Measurements from ENCODE around the gene SFRP2. TPM values are rescaled to one million over a fixed set of nuclear protein-coding genes. Genes with fewer than 3 reads are reported as not detected.

Gene SFRP2
- total and polyA plus RNA-seq, 4 donors = 0.08 to 0.09 TPM; not detected in 2

DNA sequence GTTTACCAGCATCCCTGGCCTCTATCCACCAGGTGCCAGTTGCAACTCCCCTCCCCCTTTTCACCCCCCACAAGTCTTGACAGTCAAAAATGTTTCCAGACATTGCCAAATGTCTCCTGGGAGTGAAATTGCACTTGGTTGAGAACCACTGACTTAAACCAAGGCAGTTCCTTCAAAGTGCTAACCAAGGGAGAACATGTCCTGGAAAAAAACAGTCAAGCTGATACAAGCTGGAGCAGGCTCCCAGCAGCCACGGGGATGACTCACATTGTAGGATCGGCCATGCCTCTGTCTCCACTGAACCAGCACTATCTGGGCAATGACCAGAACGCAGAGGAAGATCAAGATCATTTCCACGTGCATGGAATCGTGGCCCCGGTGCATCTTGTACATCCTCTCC, 40.5 kb downstream of the SFRP2 start:
- H3K27me3 ChIP-seq (ENCODE audit: control insufficient read depth in 4 of 4, insufficient read depth in 4 of 4, low read length in 3 of 4) = no peaks in the 10 kb centered on the region
- no peaks in the 10 kb centered on the region for H3K36me3 ChIP-seq (ENCODE audit: control insufficient read depth in 4 of 4, insufficient read depth in 3 of 4, low read depth in 1 of 4, low read length in 3 of 4)
- TF ChIP-seq EGR1 (IDR thresholded peaks at IDR 0.05; ENCODE audit: low read depth in 2 of 2) (no peak), HNF4G (IDR thresholded peaks at IDR 0.05) (no peak)
- TF ChIP-seq, protein P1, sequence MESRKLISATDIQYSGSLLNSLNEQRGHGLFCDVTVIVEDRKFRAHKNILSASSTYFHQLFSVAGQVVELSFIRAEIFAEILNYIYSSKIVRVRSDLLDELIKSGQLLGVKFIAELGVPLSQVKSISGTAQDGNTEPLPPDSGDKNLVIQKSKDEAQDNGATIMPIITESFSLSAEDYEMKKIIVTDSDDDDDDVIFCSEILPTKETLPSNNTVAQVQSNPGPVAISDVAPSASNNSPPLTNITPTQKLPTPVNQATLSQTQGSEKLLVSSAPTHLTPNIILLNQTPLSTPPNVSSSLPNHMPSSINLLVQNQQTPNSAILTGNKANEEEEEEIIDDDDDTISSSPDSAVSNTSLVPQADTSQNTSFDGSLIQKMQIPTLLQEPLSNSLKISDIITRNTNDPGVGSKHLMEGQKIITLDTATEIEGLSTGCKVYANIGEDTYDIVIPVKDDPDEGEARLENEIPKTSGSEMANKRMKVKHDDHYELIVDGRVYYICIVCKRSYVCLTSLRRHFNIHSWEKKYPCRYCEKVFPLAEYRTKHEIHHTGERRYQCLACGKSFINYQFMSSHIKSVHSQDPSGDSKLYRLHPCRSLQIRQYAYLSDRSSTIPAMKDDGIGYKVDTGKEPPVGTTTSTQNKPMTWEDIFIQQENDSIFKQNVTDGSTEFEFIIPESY (IDR thresholded peaks at IDR 0.05) = no peak
- WGBS = 76% methylated on average over 6 of the region's 6 CpGs
- no peaks in the 10 kb centered on the region for H3K9me3 ChIP-seq (ENCODE audit: control insufficient read depth in 4 of 4, low read length in 3 of 4)
- no peak overlapping the region for H3K9ac ChIP-seq (ENCODE audit: low read depth in 1 of 2, low read length in 2 of 2)
- no peak overlapping the region for H3K4me3 ChIP-seq (ENCODE audit: low read depth in 1 of 3, low read length in 3 of 3)
- H3K27ac ChIP-seq (ENCODE audit: low read depth in 1 of 2, low read length in 2 of 2) = no peak overlapping the region
- no peak for DNase-seq (ENCODE audit: low spot score)
- no peaks in the 10 kb centered on the region for H3K4me1 ChIP-seq (ENCODE audit: control insufficient read depth in 4 of 4, insufficient read depth in 4 of 4, low read length in 3 of 4)

DNA sequence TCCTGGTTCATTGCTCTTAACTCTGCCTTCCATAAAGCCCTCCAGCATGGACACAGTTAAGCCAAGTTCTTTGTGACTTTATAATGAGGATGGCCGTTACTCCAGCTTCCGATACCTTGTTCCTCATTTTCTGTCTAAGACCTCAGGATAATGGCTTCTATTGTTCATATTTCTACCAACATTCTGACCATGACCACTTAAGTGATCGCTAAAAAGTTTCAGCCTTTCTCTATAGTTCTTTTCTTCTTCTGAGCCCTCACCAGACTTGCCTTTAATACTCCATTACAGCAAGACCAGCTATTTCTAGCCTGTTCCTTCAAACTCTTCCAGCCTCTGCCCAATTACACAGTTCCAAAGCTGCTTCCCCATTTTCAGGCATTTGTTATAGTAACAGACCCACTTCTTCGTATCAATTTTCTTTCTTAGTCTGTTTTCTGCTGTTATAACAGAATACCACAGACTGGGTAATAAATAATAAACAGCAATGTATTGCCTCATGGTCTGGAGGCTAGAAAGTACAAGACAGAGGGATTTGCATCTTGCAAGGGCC, 41.4 kb downstream of the SFRP2 start:
- H3K27ac ChIP-seq (ENCODE audit: low read depth in 1 of 2, low read length in 2 of 2) = no peak overlapping the region
- H3K36me3 ChIP-seq (ENCODE audit: control insufficient read depth in 4 of 4, insufficient read depth in 3 of 4, low read depth in 1 of 4, low read length in 3 of 4) = no peaks in the 10 kb centered on the region
- WGBS = 83% methylated on average over 4 of the region's 4 CpGs
- H3K9me3 ChIP-seq (ENCODE audit: control insufficient read depth in 4 of 4, low read length in 3 of 4) = no peaks in the 10 kb centered on the region
- H3K27me3 ChIP-seq (ENCODE audit: control insufficient read depth in 4 of 4, insufficient read depth in 4 of 4, low read length in 3 of 4) = no peaks in the 10 kb centered on the region
- no peak for TF ChIP-seq SP1 (IDR thresholded peaks at IDR 0.05)
- TF ChIP-seq, protein P2, sequence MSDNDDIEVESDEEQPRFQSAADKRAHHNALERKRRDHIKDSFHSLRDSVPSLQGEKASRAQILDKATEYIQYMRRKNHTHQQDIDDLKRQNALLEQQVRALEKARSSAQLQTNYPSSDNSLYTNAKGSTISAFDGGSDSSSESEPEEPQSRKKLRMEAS (IDR thresholded peaks at IDR 0.05) = no peak
- TF ChIP-seq, protein P3, sequence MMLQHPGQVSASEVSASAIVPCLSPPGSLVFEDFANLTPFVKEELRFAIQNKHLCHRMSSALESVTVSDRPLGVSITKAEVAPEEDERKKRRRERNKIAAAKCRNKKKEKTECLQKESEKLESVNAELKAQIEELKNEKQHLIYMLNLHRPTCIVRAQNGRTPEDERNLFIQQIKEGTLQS (IDR thresholded peaks at IDR 0.05) = no peak
- no peak for TF ChIP-seq EGR1 (IDR thresholded peaks at IDR 0.05; ENCODE audit: low read depth in 2 of 2)
- no peak for TF ChIP-seq GABPA (IDR thresholded peaks at IDR 0.05 in 1 of 2, conservative IDR thresholded peaks at IDR 0.05 in 1 of 2)
- TF ChIP-seq, protein P1 (IDR thresholded peaks at IDR 0.05) = no peak
- TF ChIP-seq RAD21 (IDR thresholded peaks at IDR 0.05) = no peak
- no peak for TF ChIP-seq HNF4G (IDR thresholded peaks at IDR 0.05)
- TF ChIP-seq FOXA2 (IDR thresholded peaks at IDR 0.05) = no peak
- TF ChIP-seq, protein P4, sequence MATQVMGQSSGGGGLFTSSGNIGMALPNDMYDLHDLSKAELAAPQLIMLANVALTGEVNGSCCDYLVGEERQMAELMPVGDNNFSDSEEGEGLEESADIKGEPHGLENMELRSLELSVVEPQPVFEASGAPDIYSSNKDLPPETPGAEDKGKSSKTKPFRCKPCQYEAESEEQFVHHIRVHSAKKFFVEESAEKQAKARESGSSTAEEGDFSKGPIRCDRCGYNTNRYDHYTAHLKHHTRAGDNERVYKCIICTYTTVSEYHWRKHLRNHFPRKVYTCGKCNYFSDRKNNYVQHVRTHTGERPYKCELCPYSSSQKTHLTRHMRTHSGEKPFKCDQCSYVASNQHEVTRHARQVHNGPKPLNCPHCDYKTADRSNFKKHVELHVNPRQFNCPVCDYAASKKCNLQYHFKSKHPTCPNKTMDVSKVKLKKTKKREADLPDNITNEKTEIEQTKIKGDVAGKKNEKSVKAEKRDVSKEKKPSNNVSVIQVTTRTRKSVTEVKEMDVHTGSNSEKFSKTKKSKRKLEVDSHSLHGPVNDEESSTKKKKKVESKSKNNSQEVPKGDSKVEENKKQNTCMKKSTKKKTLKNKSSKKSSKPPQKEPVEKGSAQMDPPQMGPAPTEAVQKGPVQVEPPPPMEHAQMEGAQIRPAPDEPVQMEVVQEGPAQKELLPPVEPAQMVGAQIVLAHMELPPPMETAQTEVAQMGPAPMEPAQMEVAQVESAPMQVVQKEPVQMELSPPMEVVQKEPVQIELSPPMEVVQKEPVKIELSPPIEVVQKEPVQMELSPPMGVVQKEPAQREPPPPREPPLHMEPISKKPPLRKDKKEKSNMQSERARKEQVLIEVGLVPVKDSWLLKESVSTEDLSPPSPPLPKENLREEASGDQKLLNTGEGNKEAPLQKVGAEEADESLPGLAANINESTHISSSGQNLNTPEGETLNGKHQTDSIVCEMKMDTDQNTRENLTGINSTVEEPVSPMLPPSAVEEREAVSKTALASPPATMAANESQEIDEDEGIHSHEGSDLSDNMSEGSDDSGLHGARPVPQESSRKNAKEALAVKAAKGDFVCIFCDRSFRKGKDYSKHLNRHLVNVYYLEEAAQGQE (IDR thresholded peaks at IDR 0.05) = no peak
- TF ChIP-seq FOXA1 (IDR thresholded peaks at IDR 0.05) = no peak
- no peak for TF ChIP-seq NR2F2 (IDR thresholded peaks at IDR 0.05)
- no peak for TF ChIP-seq YY1 (IDR thresholded peaks at IDR 0.05)
- no peak for TF ChIP-seq RXRA (IDR thresholded peaks at IDR 0.05)
- TF ChIP-seq JUND (IDR thresholded peaks at IDR 0.05) = no peak
- TF ChIP-seq, protein P5, sequence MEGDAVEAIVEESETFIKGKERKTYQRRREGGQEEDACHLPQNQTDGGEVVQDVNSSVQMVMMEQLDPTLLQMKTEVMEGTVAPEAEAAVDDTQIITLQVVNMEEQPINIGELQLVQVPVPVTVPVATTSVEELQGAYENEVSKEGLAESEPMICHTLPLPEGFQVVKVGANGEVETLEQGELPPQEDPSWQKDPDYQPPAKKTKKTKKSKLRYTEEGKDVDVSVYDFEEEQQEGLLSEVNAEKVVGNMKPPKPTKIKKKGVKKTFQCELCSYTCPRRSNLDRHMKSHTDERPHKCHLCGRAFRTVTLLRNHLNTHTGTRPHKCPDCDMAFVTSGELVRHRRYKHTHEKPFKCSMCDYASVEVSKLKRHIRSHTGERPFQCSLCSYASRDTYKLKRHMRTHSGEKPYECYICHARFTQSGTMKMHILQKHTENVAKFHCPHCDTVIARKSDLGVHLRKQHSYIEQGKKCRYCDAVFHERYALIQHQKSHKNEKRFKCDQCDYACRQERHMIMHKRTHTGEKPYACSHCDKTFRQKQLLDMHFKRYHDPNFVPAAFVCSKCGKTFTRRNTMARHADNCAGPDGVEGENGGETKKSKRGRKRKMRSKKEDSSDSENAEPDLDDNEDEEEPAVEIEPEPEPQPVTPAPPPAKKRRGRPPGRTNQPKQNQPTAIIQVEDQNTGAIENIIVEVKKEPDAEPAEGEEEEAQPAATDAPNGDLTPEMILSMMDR (IDR thresholded peaks at IDR 0.05; ENCODE audit: low read depth, low read length, missing input control) = no peak
- DNase-seq (ENCODE audit: low spot score) = no peak
- H3K9ac ChIP-seq (ENCODE audit: low read depth in 1 of 2, low read length in 2 of 2) = no peak overlapping the region
- H3K4me1 ChIP-seq (ENCODE audit: control insufficient read depth in 4 of 4, insufficient read depth in 4 of 4, low read length in 3 of 4) = no peaks in the 10 kb centered on the region
- H3K4me3 ChIP-seq (ENCODE audit: low read depth in 1 of 3, low read length in 3 of 3) = no peak overlapping the region
